NOMO-1 treated with dmso at 0.1 percent for 144 hours (cell line): ENCODE measurements around the gene BARHL2.

ENCODE experiments used
- DNase-seq: peaks from one replicate; lab custom pipeline; 2025; ENCODE audit not compliant: unreplicated experiment; lab: John Stamatoyannopoulos, UW

Gene BARHL2

GRCh38 chr1:90724926-90725656 is 8.0 kb upstream of the BARHL2 start:
- DNase-seq, result no peak

GRCh38 chr1:90724361-90724760 is 7.3 kb upstream of the BARHL2 start:
- DNase-seq, result no peak

GRCh38 chr1:90723590-90724108 is 6.5 kb upstream of the BARHL2 start:
- DNase-seq, result no peak

- DNase-seq, result no peak
Measured at GRCh38 chr1:90722874-90723589, 5.9 kb upstream of the BARHL2 start.

- peak; percentile 21 for DNase-seq
Measured at GRCh38 chr1:90721210-90722194, 4.4 kb upstream of the BARHL2 start.

GRCh38 chr1:90720145-90720636 is 3.1 kb upstream of the BARHL2 start:
- DNase-seq, result no peak

GRCh38 chr1:90719330-90720144 is 2.4 kb upstream of the BARHL2 start:
- DNase-seq, result no peak

GRCh38 chr1:90718411-90719329 is 1.6 kb upstream of the BARHL2 start:
- no peak for DNase-seq

GRCh38 chr1:90717665-90718410 is 736 bp upstream of the BARHL2 start:
- DNase-seq, result no peak

- DNase-seq, result no peak
Measured at GRCh38 chr1:90717356-90717664, 208 bp upstream of the BARHL2 start.

- DNase-seq, result no peak
Measured at GRCh38 chr1:90716243-90716551, 905 bp downstream of the BARHL2 start.

GRCh38 chr1:90715309-90715708 is 1.8 kb downstream of the BARHL2 start:
- DNase-seq, result no peak

- DNase-seq, result no peak
Measured at GRCh38 chr1:90714521-90714951, 2.6 kb downstream of the BARHL2 start.

- no peak for DNase-seq
Measured at GRCh38 chr1:90713741-90714509, 3.2 kb downstream of the BARHL2 start.

GRCh38 chr1:90712915-90713730 is 4.0 kb downstream of the BARHL2 start:
- DNase-seq, result no peak

- DNase-seq, result no peak
Measured at GRCh38 chr1:90712153-90712856, 4.8 kb downstream of the BARHL2 start.
